NCI-H1694 treated with DMSO at 0.1 percent for 48 hours (cell line): ENCODE measurements around the gene PRTFDC1.
"Not testable (repeated sequence)": the region's sequence is repeated elsewhere in the genome, so short reads cannot be mapped to it uniquely, and the experiment has no call there.

Experiments
- DNase-seq: peaks from one replicate; lab custom pipeline; 2025; lab: John Stamatoyannopoulos, UW

Gene PRTFDC1

DNA sequence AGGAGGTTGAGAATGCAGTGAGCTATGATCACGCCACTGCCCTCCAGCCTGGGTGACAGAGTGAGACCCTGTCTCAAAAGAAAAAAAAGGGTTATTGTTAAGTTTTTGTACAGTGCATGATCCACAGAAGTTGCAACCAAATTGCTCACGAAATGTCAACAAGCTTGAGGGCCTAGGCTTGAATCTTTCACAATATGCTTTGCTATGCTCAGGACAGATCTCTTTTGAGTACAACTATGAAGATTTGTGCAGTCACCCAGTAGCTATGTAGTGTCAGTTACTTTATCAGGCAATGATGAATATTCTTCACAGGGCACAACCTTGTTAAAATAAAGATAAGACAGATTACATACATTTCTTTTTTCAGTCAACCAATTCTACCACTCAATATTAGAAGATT, 109.2 kb downstream of the PRTFDC1 start:
- DNase-seq = no peak

- DNase-seq = no peak
Observed at GRCh38 chr10:24842856-24843255, 109.5 kb downstream of the PRTFDC1 start.

DNA sequence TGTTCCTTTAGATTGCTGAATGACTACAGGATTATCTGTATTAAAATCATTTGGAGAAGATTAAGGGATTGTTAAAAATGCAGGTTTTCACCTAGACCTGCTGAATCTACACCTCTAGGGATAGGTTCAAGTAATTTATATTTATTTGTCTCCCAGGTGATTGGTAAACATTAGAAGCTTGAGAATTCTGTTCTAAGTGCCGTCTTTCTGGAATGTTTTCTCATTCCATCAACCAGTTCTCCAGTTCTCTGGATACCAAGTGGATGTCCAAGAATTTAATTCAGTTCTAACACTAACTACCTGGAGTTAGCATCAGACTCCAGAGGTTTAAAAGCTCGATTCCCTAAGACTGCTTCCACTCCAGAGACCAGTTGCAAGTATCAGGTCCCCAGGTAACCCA, 110.9 kb downstream of the PRTFDC1 start:
- DNase-seq = no peak

DNA sequence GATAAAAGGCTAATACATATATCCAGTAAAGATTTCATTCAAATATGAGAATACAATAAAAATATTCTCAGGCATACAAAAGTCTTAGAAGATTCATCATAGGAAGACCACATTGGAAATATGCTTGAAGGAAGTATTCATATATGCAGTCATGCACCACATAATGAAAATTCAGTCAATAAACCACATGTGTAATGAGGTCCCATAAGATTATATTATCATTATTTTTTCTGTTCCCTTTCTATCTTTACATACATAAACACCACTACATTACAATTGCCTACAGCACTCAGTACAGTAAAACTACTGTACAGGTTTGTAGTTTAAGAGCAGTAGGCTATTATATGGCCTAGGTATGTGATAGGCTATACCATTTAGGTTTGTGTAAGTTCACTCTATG, 111.6 kb downstream of the PRTFDC1 start:
- DNase-seq = no peak

DNA sequence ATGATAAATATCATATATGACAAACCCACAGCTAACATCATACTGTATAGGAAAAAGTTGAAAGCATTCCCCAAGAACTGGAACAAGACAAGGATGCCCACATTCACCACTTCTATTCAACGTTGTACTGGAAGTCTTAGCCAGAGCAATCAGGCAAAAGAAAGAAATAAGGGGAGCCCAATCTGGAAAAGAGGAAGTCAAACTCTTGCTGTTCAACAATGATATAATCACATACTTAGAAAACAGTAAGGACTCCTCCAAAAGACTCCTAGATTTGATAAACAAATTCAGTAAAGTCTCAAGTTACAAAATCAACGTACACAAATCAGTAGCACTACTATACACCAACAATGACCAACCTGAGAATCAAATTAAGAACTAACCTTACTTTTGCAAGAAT, 114.6 kb downstream of the PRTFDC1 start:
- not testable (repeated sequence) for DNase-seq

DNA sequence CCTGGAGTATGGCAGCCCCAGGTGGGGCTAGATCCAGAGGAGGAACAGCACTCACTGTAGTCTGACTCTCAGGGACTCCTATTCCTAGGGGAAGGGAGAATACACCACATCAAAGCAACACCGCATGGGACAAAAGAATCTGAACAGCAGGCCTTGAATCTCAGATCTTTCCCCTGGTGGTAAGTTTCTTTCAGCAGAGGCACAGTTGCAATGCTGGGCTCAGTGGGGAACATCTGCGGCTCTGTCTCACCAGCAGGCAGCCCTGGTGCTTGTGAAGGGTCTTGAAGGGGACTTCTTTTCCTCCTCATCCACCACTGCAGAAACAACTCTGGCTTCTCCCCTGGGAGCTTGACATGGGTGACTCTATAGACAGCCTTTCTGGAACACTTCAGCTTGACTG, 117.5 kb downstream of the PRTFDC1 start:
- DNase-seq = no peak

GRCh38 chr10:24826009-24826408, 126.4 kb downstream of the PRTFDC1 start:
- DNase-seq = no peak

DNA sequence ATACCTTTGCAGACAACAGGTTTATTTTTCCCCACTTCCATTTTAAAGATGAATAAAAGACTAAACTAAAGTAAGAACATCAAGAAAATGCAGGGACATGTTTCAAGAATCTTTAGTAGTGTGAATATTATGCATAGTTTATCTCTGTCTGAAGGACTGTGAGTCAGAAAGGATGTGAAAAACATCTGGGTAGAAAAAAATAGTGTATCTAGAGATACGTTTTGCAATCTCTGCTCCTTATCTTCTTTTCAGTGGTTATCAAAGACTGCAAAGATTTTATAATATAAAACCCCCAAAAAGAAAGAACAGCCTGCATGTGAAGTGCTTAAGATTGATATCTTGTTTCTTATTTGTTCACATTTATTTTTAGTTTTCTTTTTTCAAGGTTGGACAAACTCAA, 126.9 kb downstream of the PRTFDC1 start:
- no peak for DNase-seq

- DNase-seq = no peak
Observed at GRCh38 chr10:24824536-24824935, 127.9 kb downstream of the PRTFDC1 start.

DNA sequence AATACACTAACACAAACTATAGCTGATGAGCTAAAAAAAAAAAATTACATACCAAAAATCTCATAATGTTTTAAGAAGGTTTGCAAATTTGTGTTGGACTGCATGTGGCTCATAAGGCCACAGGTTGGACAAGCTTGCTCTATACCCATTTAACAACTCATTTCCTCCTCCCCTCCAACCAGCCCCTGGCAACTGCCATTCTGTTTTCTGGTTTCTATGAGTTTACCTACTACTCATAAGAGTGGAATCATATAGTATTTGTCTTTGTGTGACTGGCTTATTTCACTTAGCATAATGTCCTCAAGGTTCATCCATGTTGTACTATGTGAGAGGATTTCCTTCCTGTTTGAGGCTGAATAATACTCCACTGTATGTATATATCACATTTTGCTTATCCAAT, 128.3 kb downstream of the PRTFDC1 start:
- no peak for DNase-seq

DNA sequence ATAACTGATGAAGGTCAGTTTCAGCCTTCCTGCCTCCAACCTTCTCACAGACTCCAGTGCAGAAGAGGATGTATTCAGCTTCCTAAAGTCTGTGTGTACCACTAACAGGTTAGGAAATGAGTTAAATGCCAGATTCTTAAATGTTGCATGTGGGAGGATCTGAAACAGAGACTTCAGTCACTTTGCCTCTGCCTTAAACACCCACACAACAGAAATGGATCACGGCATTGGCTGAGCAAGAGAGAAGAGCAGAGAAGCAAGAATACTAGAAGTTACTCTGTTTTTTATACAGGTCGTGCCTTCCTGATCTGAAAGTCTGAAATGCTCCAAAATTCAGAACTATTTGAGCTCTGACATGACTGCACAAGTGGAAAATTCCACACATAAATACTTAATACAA, 129.8 kb downstream of the PRTFDC1 start:
- DNase-seq = no peak

- no peak for DNase-seq
Observed at GRCh38 chr10:24821986-24822385, 130.4 kb downstream of the PRTFDC1 start.

DNA sequence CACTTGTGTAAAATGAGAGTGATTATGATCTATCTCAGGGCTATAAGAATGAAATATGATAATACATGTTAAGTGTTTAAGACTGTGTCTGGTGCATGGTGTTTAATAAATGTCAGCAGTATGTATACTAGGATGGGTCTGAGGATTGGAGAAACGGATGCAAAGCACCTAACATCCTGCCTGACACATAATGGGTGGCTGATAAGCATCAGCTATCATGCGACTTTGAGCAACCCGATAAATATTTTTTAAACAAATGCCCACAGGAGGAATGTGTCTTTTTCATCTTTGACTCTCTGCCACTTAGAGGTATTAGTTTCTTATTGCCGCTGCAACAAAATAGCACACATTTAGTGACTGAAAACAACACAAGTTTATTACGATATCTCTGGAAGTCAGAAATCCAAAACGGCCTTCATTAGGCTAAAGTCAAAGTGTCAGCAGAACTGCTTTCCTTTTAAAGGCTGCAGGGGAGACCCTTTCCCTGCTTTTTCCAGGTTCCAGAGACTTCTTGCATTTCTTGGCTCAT, 135.5 kb downstream of the PRTFDC1 start:
- DNase-seq = no peak

DNA sequence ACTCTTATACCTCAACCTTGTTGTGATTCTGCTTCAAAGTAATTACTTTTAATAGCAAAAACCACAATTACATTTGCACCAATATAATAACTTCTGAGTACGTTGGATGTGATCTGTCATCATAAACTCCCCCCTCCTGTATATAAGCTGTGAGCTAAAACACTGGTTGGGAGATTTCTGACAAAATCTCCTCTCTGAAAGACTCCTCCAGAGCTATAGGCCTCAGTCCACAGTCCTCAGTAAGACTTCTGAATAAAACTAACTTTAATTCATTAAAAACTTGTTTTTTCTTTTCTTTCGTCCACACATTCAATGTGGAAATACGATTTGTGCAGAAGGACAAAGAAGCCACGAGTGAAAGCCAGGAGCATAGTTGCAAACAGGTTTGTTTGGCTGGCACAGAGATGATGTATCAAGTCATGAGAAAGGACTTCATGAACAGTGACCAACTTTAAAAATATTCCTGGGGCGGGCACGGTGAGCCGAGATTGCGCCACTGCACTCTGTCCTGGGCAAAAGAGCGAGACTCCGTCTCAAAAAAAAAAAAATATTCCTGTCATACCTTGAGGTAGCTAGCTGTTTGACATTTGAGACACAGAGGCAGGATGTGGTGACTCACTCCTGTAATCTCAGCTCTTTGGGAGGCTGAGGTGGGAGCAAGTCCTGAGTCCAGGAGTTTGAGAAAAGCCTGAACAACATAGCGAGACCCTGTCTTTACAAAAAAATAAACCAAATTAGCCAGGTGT, 137.7 kb downstream of the PRTFDC1 start:
- no peak for DNase-seq

GRCh38 chr10:24813856-24814255, 138.6 kb downstream of the PRTFDC1 start:
- DNase-seq = no peak

GRCh38 chr10:24806262-24806661, 146.1 kb downstream of the PRTFDC1 start:
- no peak for DNase-seq

DNA sequence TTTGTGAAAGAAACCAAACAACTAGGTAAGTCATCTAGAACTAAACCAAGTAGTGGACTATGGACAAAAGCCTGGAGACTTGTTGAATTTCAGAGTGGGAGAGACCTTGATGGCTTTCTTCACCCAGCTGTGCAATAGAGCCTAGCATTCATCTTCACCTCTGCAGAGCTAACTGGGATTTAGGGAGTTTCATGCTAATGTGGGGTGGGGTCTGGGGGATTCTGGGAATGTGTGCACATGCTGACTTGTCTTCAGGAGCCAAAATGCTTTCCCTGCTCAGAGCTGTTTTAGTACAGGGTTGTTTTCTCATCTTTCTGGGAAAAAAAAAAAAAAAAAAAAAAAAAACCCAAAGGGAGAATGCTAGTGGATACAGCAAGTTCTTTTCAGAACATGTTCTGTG, 147.4 kb downstream of the PRTFDC1 start:
- no peak for DNase-seq

DNA sequence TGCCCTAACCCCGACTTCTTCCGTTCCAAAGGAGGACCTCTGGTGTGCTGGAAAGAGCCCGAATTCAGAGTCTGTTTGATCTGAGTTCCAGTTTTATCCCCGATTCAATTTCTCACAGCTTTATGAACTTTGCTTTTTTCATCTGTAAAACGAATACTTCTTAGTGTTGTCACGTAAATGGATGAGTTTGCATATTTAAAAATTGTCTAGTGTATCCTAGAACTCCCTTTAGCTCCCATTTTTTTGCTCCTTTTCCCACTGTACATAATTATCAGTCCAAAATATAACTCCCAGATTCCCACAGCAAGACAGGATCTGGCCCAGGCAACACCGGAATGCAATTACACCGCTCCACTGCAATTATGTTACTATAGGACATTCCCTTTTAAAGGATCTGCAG, 148.0 kb downstream of the PRTFDC1 start:
- DNase-seq = no peak

- no peak for DNase-seq
Observed at GRCh38 chr10:24802378-24802777, 150.0 kb downstream of the PRTFDC1 start.

GRCh38 chr10:24800861-24801260, 151.5 kb downstream of the PRTFDC1 start:
- DNase-seq = no peak
